Smooth muscle cell of the brain vasculature (primary cell): ENCODE measurements around the gene SIT1.
"Not testable (repeated sequence)": the region's sequence is repeated elsewhere in the genome, so short reads cannot be mapped to it uniquely, and the experiment has no call there.

Experiments
- DNase-seq: peaks from one replicate; pipeline ENCODE4 v3.0.0-alpha.2; 2012; ENCODE audit warnings: low read depth, low spot score

SIT1 gene

GRCh38 chr9:35637427-35637955 is 13.2 kb downstream of the SIT1 start:
- DNase-seq, result not testable (repeated sequence)

GRCh38 chr9:35636877-35637246 is 13.9 kb downstream of the SIT1 start:
- DNase-seq, result not testable (repeated sequence)

DNA sequence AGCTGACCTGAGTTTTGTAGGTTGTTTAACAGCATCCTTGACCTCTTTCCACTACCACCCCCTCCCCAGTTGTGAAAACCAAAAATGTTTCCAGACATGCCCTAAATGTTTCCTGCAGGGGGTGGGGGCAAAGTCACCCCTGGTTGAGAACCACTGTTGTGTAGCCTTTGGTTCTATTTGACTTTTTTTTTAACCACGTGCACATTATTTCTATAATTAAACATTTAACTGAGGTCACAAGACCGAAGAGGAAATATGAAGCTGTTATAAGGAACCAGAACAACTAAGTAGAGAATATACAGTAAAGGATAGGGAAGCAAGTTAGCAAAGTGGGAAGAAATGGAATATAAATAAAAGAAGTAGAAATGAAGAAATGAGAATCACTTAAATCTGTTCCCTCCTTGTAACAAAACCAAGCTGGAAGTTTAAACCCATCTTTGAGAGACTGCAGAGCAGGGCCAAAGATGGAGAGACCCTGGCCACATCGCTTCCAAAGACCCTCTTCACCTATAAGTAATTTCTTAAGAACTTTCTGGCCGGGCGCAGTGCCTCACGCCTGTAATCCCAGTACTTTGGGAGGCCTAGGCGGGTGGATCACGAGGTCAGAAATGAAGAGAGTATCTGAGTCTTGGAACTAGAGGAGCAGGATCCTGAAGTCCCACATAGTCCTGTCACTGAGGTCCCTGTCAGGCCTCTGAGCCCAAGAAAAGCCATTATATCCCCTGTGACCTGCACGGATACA is 14.4 kb downstream of the SIT1 start:
- DNase-seq, result no peak

- DNase-seq, result no peak
Observed at GRCh38 chr9:35635730-35636129, 15.0 kb downstream of the SIT1 start.

DNA sequence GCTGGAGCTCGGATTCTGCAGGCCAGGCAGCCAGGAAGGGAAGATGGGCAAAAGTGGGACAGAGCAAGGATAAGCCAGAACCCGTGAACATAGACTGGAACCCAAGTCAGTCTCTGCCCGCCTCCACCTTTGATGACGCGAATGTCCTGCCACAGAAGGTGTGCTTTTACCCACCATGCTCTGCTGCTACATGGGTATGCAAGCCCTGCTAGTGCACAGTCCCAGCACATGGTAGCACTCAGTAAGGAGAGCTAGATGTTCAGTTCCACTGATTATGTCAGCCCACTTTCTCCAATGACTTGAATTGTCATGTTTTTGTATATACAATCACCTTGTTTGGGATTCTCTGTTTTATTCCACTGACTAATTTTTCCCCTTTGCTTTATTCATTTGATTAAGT is 21.1 kb downstream of the SIT1 start:
- DNase-seq, result no peak

DNA sequence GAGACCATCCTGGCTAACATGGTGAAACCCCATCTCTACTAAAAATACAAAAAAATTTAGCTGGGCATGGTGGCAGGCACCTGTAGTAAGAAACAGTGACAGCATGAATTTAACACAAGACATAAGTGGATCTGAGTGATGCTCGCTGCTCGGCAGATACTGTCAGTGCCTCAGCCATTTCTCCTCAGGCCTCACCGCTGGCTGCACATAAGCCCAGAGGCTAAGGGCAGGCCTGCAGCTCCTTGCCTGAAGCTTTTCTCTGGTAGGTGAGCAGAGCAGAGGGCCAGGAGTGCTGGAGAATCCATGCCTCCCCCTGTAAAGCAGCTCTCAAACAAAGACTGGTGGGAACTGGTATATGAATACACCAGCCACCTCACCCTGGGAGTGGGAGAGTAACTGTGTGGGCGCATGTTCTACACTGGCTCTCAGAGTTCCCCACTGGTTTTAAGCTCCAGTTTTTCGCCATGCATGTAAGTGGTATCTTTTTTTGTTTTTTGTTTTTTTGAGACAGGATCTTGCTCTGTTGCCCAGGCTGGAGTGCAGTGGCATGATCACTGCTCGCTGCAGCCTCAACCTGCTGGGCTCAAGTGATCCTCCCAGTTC is 22.2 kb downstream of the SIT1 start:
- no peak for DNase-seq

- DNase-seq, result no peak
Observed at GRCh38 chr9:35627575-35627974, 23.2 kb downstream of the SIT1 start.

DNA sequence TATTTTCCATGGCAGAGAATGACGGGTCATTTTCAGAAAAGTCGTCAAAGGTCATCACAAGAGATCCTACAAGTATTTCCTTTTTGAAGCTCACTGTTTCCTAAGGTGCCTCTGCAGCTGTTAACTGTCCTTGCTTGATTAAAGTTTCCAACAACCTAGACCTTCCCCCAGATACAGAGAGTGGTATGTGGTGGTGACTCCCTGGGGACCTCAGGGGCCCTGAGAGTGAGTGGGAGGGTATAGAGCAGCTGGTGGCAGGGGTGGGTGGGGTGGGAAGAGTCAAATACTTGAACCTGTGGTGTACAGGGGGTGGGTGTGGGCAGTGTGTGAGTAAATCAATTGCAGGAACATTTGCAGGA is 31.0 kb downstream of the SIT1 start:
- DNase-seq, result no peak

GRCh38 chr9:35618854-35619799 is 31.6 kb downstream of the SIT1 start:
- DNase-seq, result no peak

- DNase-seq, result no peak
Observed at GRCh38 chr9:35618325-35618727, 32.4 kb downstream of the SIT1 start, which contains the start of gene CD72. CD72 (minus strand) TSS chr9:35618413; CDS start chr9:35618303, 110 bp downstream.

DNA sequence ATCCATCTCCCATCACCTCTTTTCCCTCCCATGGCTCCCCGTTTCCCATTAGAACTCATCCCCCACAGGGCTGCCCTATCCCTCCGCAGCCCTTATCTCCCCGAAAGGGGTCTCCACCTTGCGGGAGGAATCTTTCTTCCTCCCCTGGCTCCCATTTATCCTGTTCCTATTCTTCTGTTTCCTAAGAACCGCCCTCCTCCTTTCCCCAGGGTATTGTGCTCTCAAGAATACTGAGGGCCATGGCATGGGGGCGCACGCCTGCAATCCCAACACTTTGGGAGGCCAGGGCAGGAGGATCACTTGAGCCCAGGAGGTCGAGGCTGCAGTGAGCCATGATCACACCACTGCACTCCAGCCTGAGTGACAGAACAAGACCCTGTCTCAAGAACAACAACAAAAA is 33.2 kb downstream of the SIT1 start:
- no peak for DNase-seq

- DNase-seq, result no peak
Observed at GRCh38 chr9:35616681-35617459, 33.9 kb downstream of the SIT1 start.

GRCh38 chr9:35615981-35616680 is 34.6 kb downstream of the SIT1 start:
- DNase-seq, result no peak

DNA sequence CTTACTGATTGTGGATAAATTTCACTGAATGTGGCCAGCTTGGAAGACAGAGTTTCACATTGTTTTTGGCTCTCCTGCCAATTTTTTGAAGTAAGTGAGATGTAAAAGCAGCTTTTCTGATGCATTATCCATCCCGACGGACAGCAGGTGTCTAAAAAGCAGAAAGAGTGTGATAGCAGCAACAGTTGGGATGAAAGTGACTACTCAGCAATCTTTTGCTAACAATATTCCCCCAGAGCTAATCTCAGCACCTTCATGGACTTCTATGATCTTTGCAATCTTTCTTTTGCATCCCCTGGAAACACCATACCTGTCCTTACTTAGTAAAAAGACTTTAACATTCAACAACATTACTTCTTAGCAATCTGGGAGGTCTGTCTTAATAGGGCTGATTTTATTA is 37.9 kb downstream of the SIT1 start:
- DNase-seq, result no peak

- DNase-seq, result not testable (repeated sequence)
Observed at GRCh38 chr9:35612066-35612465, 38.7 kb downstream of the SIT1 start.

DNA sequence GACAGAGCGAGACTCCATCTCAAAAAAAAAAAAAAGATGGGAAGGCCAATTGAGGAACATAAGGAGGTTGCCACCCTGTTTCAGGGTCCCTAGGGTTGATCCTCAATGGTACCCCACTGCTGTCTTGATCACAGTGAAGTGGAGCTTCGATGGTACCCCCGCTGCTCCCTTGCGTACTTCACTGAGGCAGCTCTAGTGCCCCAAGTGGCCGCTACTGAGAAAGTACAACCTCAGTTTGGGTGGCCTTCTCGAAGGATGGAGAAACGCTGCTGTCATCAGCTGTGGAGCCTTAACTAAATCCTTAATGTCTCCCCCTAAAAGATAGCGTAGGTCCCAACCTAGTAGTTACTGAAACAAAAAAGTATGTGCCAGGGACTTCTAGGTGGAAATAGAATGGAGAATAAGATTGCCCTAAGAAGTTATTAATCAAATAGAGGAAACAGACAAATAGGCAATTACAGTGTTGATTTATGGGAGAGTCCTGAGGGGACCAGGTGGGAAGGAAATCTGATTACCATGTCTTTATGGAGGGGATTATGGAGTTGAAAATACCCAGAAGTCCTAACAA is 39.4 kb downstream of the SIT1 start:
- DNase-seq, result peak; percentile 18

GRCh38 chr9:35609820-35610163 is 40.9 kb downstream of the SIT1 start:
- DNase-seq, result no peak

GRCh38 chr9:35609001-35609819 is 41.5 kb downstream of the SIT1 start:
- no peak for DNase-seq

GRCh38 chr9:35608221-35608620 is 42.5 kb downstream of the SIT1 start:
- no peak for DNase-seq

- DNase-seq, result no peak
Observed at GRCh38 chr9:35606726-35607125, 44.0 kb downstream of the SIT1 start.
